ENCODE measurements around the gene FAM83D.

FAM83D gene

GRCh38 chr20:38918172-38918571 is 8.0 kb upstream of the FAM83D start:
- DNase-seq (ENCODE audit: low spot score) (no peak), ATAC-seq (ENCODE audit: low read depth) (no peak)
- Histone ChIP-seq H3K27ac (ENCODE audit: poor library complexity, severe bottlenecking) (no peak overlapping the region), H3K27me3 (ENCODE audit: insufficient read depth, poor library complexity, severe bottlenecking) (peaks cover 5% of the 10 kb centered on the region), H3K36me3 (ENCODE audit: low read depth) (no peaks in the 10 kb centered on the region), H3K4me3 (ENCODE audit: severe bottlenecking) (no peak overlapping the region), H3K9me3 (ENCODE audit: severe bottlenecking) (no peaks in the 10 kb centered on the region), H3K4me1 (ENCODE audit: insufficient read depth, poor library complexity, severe bottlenecking) (no peaks in the 10 kb centered on the region)
- TF ChIP-seq CTCF (IDR thresholded peaks at IDR 0.05; ENCODE audit: poor library complexity, severe bottlenecking), result no peak

GRCh38 chr20:38919683-38920082 is 6.5 kb upstream of the FAM83D start:
- H3K4me3 ChIP-seq (ENCODE audit: severe bottlenecking), result no peak overlapping the region
- H3K9me3 ChIP-seq (ENCODE audit: severe bottlenecking), result no peaks in the 10 kb centered on the region
- no peak overlapping the region for H3K27ac ChIP-seq (ENCODE audit: poor library complexity, severe bottlenecking)
- TF ChIP-seq CTCF (IDR thresholded peaks at IDR 0.05; ENCODE audit: poor library complexity, severe bottlenecking), result no peak
- no peaks in the 10 kb centered on the region for H3K4me1 ChIP-seq (ENCODE audit: insufficient read depth, poor library complexity, severe bottlenecking)
- H3K27me3 ChIP-seq (ENCODE audit: insufficient read depth, poor library complexity, severe bottlenecking), result peaks cover 5% of the 10 kb centered on the region
- no peak for ATAC-seq (ENCODE audit: low read depth)
- H3K36me3 ChIP-seq (ENCODE audit: low read depth), result no peaks in the 10 kb centered on the region
- no peak for DNase-seq (ENCODE audit: low spot score)

GRCh38 chr20:38920411-38920810 is 5.8 kb upstream of the FAM83D start:
- H3K27me3 ChIP-seq (ENCODE audit: insufficient read depth, poor library complexity, severe bottlenecking), result peaks cover 5% of the 10 kb centered on the region
- no peaks in the 10 kb centered on the region for H3K4me1 ChIP-seq (ENCODE audit: insufficient read depth, poor library complexity, severe bottlenecking)
- H3K9me3 ChIP-seq (ENCODE audit: severe bottlenecking), result no peaks in the 10 kb centered on the region
- DNase-seq (ENCODE audit: low spot score), result no peak
- ATAC-seq (ENCODE audit: low read depth), result 0 out of 3 replicates have a peak, but pooled peaks have one; percentile 6
- no peak for TF ChIP-seq CTCF (IDR thresholded peaks at IDR 0.05; ENCODE audit: poor library complexity, severe bottlenecking)
- no peaks in the 10 kb centered on the region for H3K36me3 ChIP-seq (ENCODE audit: low read depth)
- H3K27ac ChIP-seq (ENCODE audit: poor library complexity, severe bottlenecking), result no peak overlapping the region
- no peak overlapping the region for H3K4me3 ChIP-seq (ENCODE audit: severe bottlenecking)

- Histone ChIP-seq H3K27me3 (ENCODE audit: insufficient read depth, poor library complexity, severe bottlenecking) (peaks cover 5% of the 10 kb centered on the region), H3K27ac (ENCODE audit: poor library complexity, severe bottlenecking) (no peak overlapping the region), H3K36me3 (ENCODE audit: low read depth) (no peaks in the 10 kb centered on the region), H3K4me3 (ENCODE audit: severe bottlenecking) (no peak overlapping the region), H3K9me3 (ENCODE audit: severe bottlenecking) (no peaks in the 10 kb centered on the region), H3K4me1 (ENCODE audit: insufficient read depth, poor library complexity, severe bottlenecking) (no peaks in the 10 kb centered on the region)
- ATAC-seq (ENCODE audit: low read depth) (0 out of 3 replicates have a peak, but pooled peaks have one; percentile 13), DNase-seq (ENCODE audit: low spot score) (no peak)
- no peak for TF ChIP-seq CTCF (IDR thresholded peaks at IDR 0.05; ENCODE audit: poor library complexity, severe bottlenecking)
Observed at GRCh38 chr20:38920851-38921250, 5.4 kb upstream of the FAM83D start.

- Histone ChIP-seq H3K27ac (ENCODE audit: poor library complexity, severe bottlenecking) (no peak overlapping the region), H3K36me3 (ENCODE audit: low read depth) (peaks cover 8% of the 10 kb centered on the region), H3K4me1 (ENCODE audit: insufficient read depth, poor library complexity, severe bottlenecking) (peaks cover 13% of the 10 kb centered on the region), H3K4me3 (ENCODE audit: severe bottlenecking) (no peak overlapping the region), H3K9me3 (ENCODE audit: severe bottlenecking) (no peaks in the 10 kb centered on the region), H3K27me3 (ENCODE audit: insufficient read depth, poor library complexity, severe bottlenecking) (peaks cover 5% of the 10 kb centered on the region)
- no peak for DNase-seq (ENCODE audit: low spot score)
- TF ChIP-seq CTCF (IDR thresholded peaks at IDR 0.05; ENCODE audit: poor library complexity, severe bottlenecking), result no peak
- ATAC-seq (ENCODE audit: low read depth), result no peak
Observed at GRCh38 chr20:38924718-38925117, 1.5 kb upstream of the FAM83D start.
